Neural cell (in vitro differentiated cells): Measurements from ENCODE around the gene MED16. TPM values are rescaled to one million over a fixed set of nuclear protein-coding genes. Genes with fewer than 3 reads are reported as not detected.
A peak's percentile ranks its signal among the peaks of the same experiment; 100 is the strongest.
"Not testable (repeated sequence)": the region's sequence is repeated elsewhere in the genome, so short reads cannot be mapped to it uniquely, and the experiment has no call there.

Experiments
- H2AFZ ChIP-seq: fragments of 200-600, 300-800 bp; sonication (generic), shearing (Covaris generic); 2 replicates; pipeline ENCODE4 v1.6.0; 2014; ENCODE audit warnings: low read depth, mild to moderate bottlenecking, antibody characterized with exemption, low read length, moderate library complexity
- H3F3A ChIP-seq: fragments of 200-600 bp; shearing (Covaris generic); 2 replicates; pipeline ENCODE4 v1.6.1; 2016; ENCODE audit warnings: mild to moderate bottlenecking, moderate library complexity, mixed read lengths, antibody characterized with exemption, low read length; ENCODE audit not compliant: insufficient read depth, poor library complexity, severe bottlenecking
- H3K27ac ChIP-seq: fragments of 200-600, 300-800 bp; sonication (generic), shearing (Covaris generic); 2 replicates; pipeline ENCODE4 v1.5.1; 2014; ENCODE audit warnings: mild to moderate bottlenecking, low read length, moderate library complexity
- H3K27me3 ChIP-seq: fragments of 300-800, 200-600 bp; sonication (generic), shearing (Covaris generic); 2 replicates; pipeline ENCODE4 v1.6.0; 2014; ENCODE audit warnings: mild to moderate bottlenecking, low read depth, low read length, moderate library complexity; ENCODE audit not compliant: insufficient read depth
- H3K36me3 ChIP-seq: fragments of 300-800, 200-600 bp; sonication (generic), shearing (Covaris generic); 2 replicates; pipeline ENCODE4 v1.5.1; 2014; ENCODE audit warnings: mild to moderate bottlenecking, antibody characterized with exemption, low read length, moderate library complexity; ENCODE audit not compliant: insufficient read depth
- H3K4me2 ChIP-seq: fragments of 300-800, 200-600 bp; sonication (generic), shearing (Covaris generic); 2 replicates; pipeline ENCODE4 v1.6.0; 2014; ENCODE audit warnings: mild to moderate bottlenecking, low read length
- H3K4me3 ChIP-seq: fragments of 300-800, 200-600 bp; sonication (generic), shearing (Covaris generic); 2 replicates; pipeline ENCODE4 v1.5.1; 2014; ENCODE audit warnings: mild to moderate bottlenecking, low read length, moderate library complexity
- H3K79me2 ChIP-seq: fragments of 200-600 bp; shearing (Covaris generic); replicated peaks from 2 replicates; pipeline ENCODE4 v1.6.0; 2014; ENCODE audit warnings: mild to moderate bottlenecking, low read length, moderate library complexity; ENCODE audit not compliant: insufficient read depth
- H3K9ac ChIP-seq: fragments of 300-800, 200-600 bp; sonication (generic), shearing (Covaris generic); 2 replicates; pipeline ENCODE4 v1.6.1; 2016; ENCODE audit warnings: mild to moderate bottlenecking, low read length, mixed read lengths
- H3K9me2 ChIP-seq: fragments of 200-600 bp; shearing (Covaris generic); 2 replicates; pipeline ENCODE4 v1.6.1; 2016; ENCODE audit warnings: mild to moderate bottlenecking, low read length, mixed read lengths; ENCODE audit not compliant: insufficient read depth
- H3K9me3 ChIP-seq: fragments of 200-600, 300-800 bp; sonication (generic), shearing (Covaris generic); 2 replicates; pipeline ENCODE4 v1.6.1; 2016; ENCODE audit warnings: mild to moderate bottlenecking, mixed run types, low read length, moderate library complexity, mixed read lengths
- H4K20me1 ChIP-seq: fragments of 200-600 bp; shearing (Covaris generic); 2 replicates; pipeline ENCODE4 v1.6.1; 2016; ENCODE audit warnings: mild to moderate bottlenecking, mixed run types; ENCODE audit not compliant: insufficient read depth
- CTCF ChIP-seq: fragments of 450-650 bp; IDR thresholded peaks from 2 replicates; pipeline ENCODE4 v1.5.1; 2014; ENCODE audit warnings: antibody characterized with exemption, mild to moderate bottlenecking, moderate library complexity; ENCODE audit not compliant: poor library complexity, severe bottlenecking
- EP300 ChIP-seq: fragments of 450-650 bp; conservative IDR thresholded peaks from 2 replicates; pipeline ENCODE4 v1.6.1; 2014; ENCODE audit warnings: antibody characterized with exemption, mild to moderate bottlenecking, moderate library complexity; ENCODE audit not compliant: poor library complexity, severe bottlenecking
- EZH2 ChIP-seq: fragments of 200-600, 300-800 bp; shearing (Covaris generic), sonication (generic); IDR thresholded peaks from 2 replicates; pipeline ENCODE4 v1.6.1; 2014; ENCODE audit warnings: antibody characterized with exemption, low read length, borderline replicate concordance, mild to moderate bottlenecking; ENCODE audit not compliant: insufficient read depth, poor library complexity, severe bottlenecking
- MXI1 ChIP-seq: fragments of 450-650 bp; conservative IDR thresholded peaks from 2 replicates; pipeline ENCODE4 v1.6.1; 2014; ENCODE audit warnings: antibody characterized with exemption, mild to moderate bottlenecking; ENCODE audit not compliant: poor library complexity, severe bottlenecking
- POLR2AphosphoS5 ChIP-seq: IDR thresholded peaks from 2 replicates; pipeline ENCODE4 v1.6.1; 2012
- RAD21 ChIP-seq: fragments of 450-650 bp; conservative IDR thresholded peaks from 2 replicates; pipeline ENCODE4 v1.6.1; 2014; ENCODE audit warnings: antibody characterized with exemption, mild to moderate bottlenecking, moderate library complexity
- REST ChIP-seq: IDR thresholded peaks from 2 replicates; pipeline ENCODE4 v1.6.1; 2012; ENCODE audit warnings: borderline replicate concordance
- SMC3 ChIP-seq: fragments of 450-650 bp; conservative IDR thresholded peaks from 2 replicates; pipeline ENCODE4 v1.6.1; 2014; ENCODE audit warnings: antibody characterized with exemption, mild to moderate bottlenecking, moderate library complexity; ENCODE audit not compliant: poor library complexity
- polyA plus RNA-seq: library from polyadenylated mRNA; depleted of rRNA; stranded (reverse); fragments of >200 nt; gene quantifications from 2 replicates; pipeline ENCODE4 v1.2.3, GENCODE V29; 2014
- small RNA-seq, 3 experiments: library from RNA; depleted of rRNA; stranded (forward); fragments of <200 nt; gene quantifications; one replicate each; pipeline ENCODE3, GENCODE V24; 2012

MED16 gene
- polyA plus RNA-seq, 1 donor from 2014 or later: 13.3 TPM

GRCh38 chr19:821231-821824, 71.7 kb downstream of the MED16 start:
- H4K20me1 ChIP-seq: no peaks in the 10 kb centered on the region
- peaks cover 42% of the 10 kb centered on the region for H3K79me2 ChIP-seq
- H3K9me2 ChIP-seq: no peaks in the 10 kb centered on the region
- peak overlapping the region; percentile 88 for H3K9ac ChIP-seq
- no peaks in the 10 kb centered on the region for H3K9me3 ChIP-seq
- H3K36me3 ChIP-seq: no peaks in the 10 kb centered on the region
- peak overlapping the region; percentile 90 for H3K27ac ChIP-seq
- H2AFZ ChIP-seq: peak overlapping the region; percentile 27
- H3K27me3 ChIP-seq: no peaks in the 10 kb centered on the region
- H3F3A ChIP-seq: no peaks in the 10 kb centered on the region
- no peak overlapping the region for H3K4me2 ChIP-seq
- H3K4me3 ChIP-seq: peak overlapping the region; percentile 75
- TF ChIP-seq REST: peak; percentile 13
- no peak for TF ChIP-seq SMC3
- TF ChIP-seq RAD21: no peak
- TF ChIP-seq POLR2AphosphoS5: no peak
- TF ChIP-seq EP300: no peak
- TF ChIP-seq MXI1: peak; percentile 54
- no peak for TF ChIP-seq CTCF
- TF ChIP-seq EZH2: no peak

- H3K9me2 ChIP-seq, H3K27me3 ChIP-seq, H4K20me1 ChIP-seq, H3K27ac ChIP-seq, H2AFZ ChIP-seq, H3K4me2 ChIP-seq, H3F3A ChIP-seq, H3K9ac ChIP-seq, H3K9me3 ChIP-seq, H3K36me3 ChIP-seq: not testable (repeated sequence)
- Histone ChIP-seq H3K79me2 (peaks cover 42% of the 10 kb centered on the region), H3K4me3 (peak overlapping the region; percentile 75)
These were observed 72.8 kb downstream of the MED16 start for GRCh38 chr19:820212-820611.

Small RNA genes lying within 50 kb of the gene (small RNA-seq; reads per million reads assigned to genes)
- gene RNU6-9: 2.3 to 18.6 (median 3.6) reads per million in 3 experiments

Other genes starting within 250 kb of the MED16 start
- 33.7 and 44.8 TPM in 2 replicates for gene RNF126, start 230.0 kb downstream of the MED16 start, polyA plus RNA-seq
- 3.1 and 6.6 TPM in 2 replicates for gene FSTL3, start 216.8 kb downstream of the MED16 start, polyA plus RNA-seq
- gene PRSS57, start 197.7 kb downstream of the MED16 start, polyA plus RNA-seq: not detected in 2 replicates
- 74.8 and 87.3 TPM in 2 replicates for gene PALM, start 184.3 kb downstream of the MED16 start, polyA plus RNA-seq
- gene MISP, start 142.1 kb downstream of the MED16 start, polyA plus RNA-seq: 0.24 and 0.98 TPM in 2 replicates
- gene PTBP1, start 95.7 kb downstream of the MED16 start, polyA plus RNA-seq: 27.3 and 39.0 TPM in 2 replicates
- gene PLPPR3, start 71.2 kb downstream of the MED16 start, polyA plus RNA-seq: 239 and 275 TPM in 2 replicates
- gene AZU1, start 65.3 kb downstream of the MED16 start, polyA plus RNA-seq: 1.0 and 1.1 TPM in 2 replicates
- 0.54 TPM in 1 of 2 replicates, not detected in the other for gene PRTN3, start 52.2 kb downstream of the MED16 start, polyA plus RNA-seq
- gene ELANE, start 40.9 kb downstream of the MED16 start, polyA plus RNA-seq: not detected in 2 replicates
- gene CFD, start 33.5 kb downstream of the MED16 start, polyA plus RNA-seq: 3.8 and 5.3 TPM in 2 replicates
- gene RNU6-9, start 297 bp upstream of the MED16 start, polyA plus RNA-seq: not detected in 2 replicates
- 51.2 and 71.8 TPM in 2 replicates for gene R3HDM4, start 20.0 kb upstream of the MED16 start, polyA plus RNA-seq
- 0.76 and 5.4 TPM in 2 replicates for gene KISS1R, start 24.1 kb upstream of the MED16 start, polyA plus RNA-seq
- 5.7 and 11.4 TPM in 2 replicates for gene ARID3A, start 32.8 kb upstream of the MED16 start, polyA plus RNA-seq
- gene WDR18, start 91.2 kb upstream of the MED16 start, polyA plus RNA-seq: 64.9 and 90.1 TPM in 2 replicates
- 0.46 and 5.0 TPM in 2 replicates for gene GRIN3B, start 107.2 kb upstream of the MED16 start, polyA plus RNA-seq
- gene TMEM259, start 127.9 kb upstream of the MED16 start, polyA plus RNA-seq: 176 and 208 TPM in 2 replicates
- gene RNU6-2, start 128.3 kb upstream of the MED16 start, polyA plus RNA-seq: not detected in 2 replicates
- 42.8 and 45.3 TPM in 2 replicates for gene CNN2, start 133.4 kb upstream of the MED16 start, polyA plus RNA-seq
- gene ABCA7, start 146.9 kb upstream of the MED16 start, polyA plus RNA-seq: 51.8 and 75.2 TPM in 2 replicates
- gene ARHGAP45, start 174.0 kb upstream of the MED16 start, polyA plus RNA-seq: 2.8 and 3.3 TPM in 2 replicates
- gene POLR2E, start 202.2 kb upstream of the MED16 start, polyA plus RNA-seq: 168 and 172 TPM in 2 replicates
- 713 and 812 TPM in 2 replicates for gene GPX4, start 210.8 kb upstream of the MED16 start, polyA plus RNA-seq